Suprapubic skin (tissue), 4 donors: ENCODE measurements around the gene THG1L. TPM values are rescaled to one million over a fixed set of nuclear protein-coding genes. Genes with fewer than 3 reads are reported as not detected.

Source experiments
- DNase-seq, 2 donors: peaks; one replicate each; pipeline ENCODE4 v3.0.0-alpha.2; 2019; ENCODE audit warnings: low spot score in 2 of 2
- H3K27ac ChIP-seq: fragments of 200-600 bp; sonication (generic); one replicate; pipeline ENCODE4 v1.5.1; 2019
- H3K27me3 ChIP-seq: fragments of 200-600 bp; sonication (generic); one replicate; pipeline ENCODE4 v1.5.1; 2019
- H3K36me3 ChIP-seq: fragments of 200-600 bp; sonication (generic); one replicate; pipeline ENCODE4 v1.5.1; 2019
- H3K4me1 ChIP-seq: fragments of 200-600 bp; sonication (generic); one replicate; pipeline ENCODE4 v1.5.1; 2019
- H3K4me3 ChIP-seq: fragments of 200-600 bp; sonication (generic); one replicate; pipeline ENCODE4 v1.5.1; 2019; ENCODE audit warnings: mild to moderate bottlenecking
- H3K9me3 ChIP-seq: fragments of 200-600 bp; sonication (generic); one replicate; pipeline ENCODE4 v1.5.1; 2019
- EP300 ChIP-seq: sonication (generic); formaldehyde crosslinking; IDR thresholded peaks from one replicate; pipeline ENCODE4 v1.6.1; 2017; ENCODE audit warnings: antibody characterized with exemption
- POLR2A ChIP-seq, 2 donors: fragments of 450-650 bp; IDR thresholded peaks; one replicate each; pipeline ENCODE4 v1.6.1; 2017; ENCODE audit warnings: antibody characterized with exemption in 2 of 2, mild to moderate bottlenecking in 2 of 2, moderate library complexity in 2 of 2
- POLR2AphosphoS5 ChIP-seq, 3 donors: sonication (generic); formaldehyde crosslinking; IDR thresholded peaks; one replicate each; pipeline ENCODE4 v1.6.1; 2017; ENCODE audit warnings: antibody characterized with exemption in 3 of 3
- WGBS: methylation state at CpG from one replicate; pipeline ENCODE4 v1.1.5; 2018; 5-methylcytosine and 5-hydroxymethylcytosine counted together
- total RNA-seq, 4 donors: library from RNA; depleted of rRNA; stranded (reverse); fragments of >200 nt; gene quantifications; one replicate each; pipeline ENCODE4 v1.1.0, GENCODE V29; 2016
- TF ChIP-seq, protein P1 (sequence below), 2 donors: fragments of 200-600 bp in 1 of 2; fragments of 450-650 bp in 1 of 2; sonication (generic) in 1 of 2; IDR thresholded peaks; one replicate each; pipeline ENCODE4 v1.5.1; 2016 to 2019; ENCODE audit warnings: antibody characterized with exemption in 2 of 2, mild to moderate bottlenecking in 1 of 2, moderate library complexity in 1 of 2

THG1L gene
- total RNA-seq, 4 donors from 2014 or later = 5.1 to 14.5 (median 11.0) TPM

GRCh38 chr5:157758706-157759105 lies 27.5 kb downstream of the THG1L start:
- DNase-seq = no peak
- Histone ChIP-seq H3K9me3 (no peaks in the 10 kb centered on the region), H3K27ac (no peak overlapping the region), H3K36me3 (peaks cover 26% of the 10 kb centered on the region), H3K27me3 (no peaks in the 10 kb centered on the region), H3K4me3 (no peak overlapping the region), H3K4me1 (peaks cover 3% of the 10 kb centered on the region)
- 94% methylated on average over 1 of the region's 1 CpG for WGBS
- TF ChIP-seq POLR2A (IDR thresholded peaks at IDR 0.05) (no peak), EP300 (no peak), POLR2AphosphoS5 (IDR thresholded peaks at IDR 0.05) (no peak)
- TF ChIP-seq, protein P1, sequence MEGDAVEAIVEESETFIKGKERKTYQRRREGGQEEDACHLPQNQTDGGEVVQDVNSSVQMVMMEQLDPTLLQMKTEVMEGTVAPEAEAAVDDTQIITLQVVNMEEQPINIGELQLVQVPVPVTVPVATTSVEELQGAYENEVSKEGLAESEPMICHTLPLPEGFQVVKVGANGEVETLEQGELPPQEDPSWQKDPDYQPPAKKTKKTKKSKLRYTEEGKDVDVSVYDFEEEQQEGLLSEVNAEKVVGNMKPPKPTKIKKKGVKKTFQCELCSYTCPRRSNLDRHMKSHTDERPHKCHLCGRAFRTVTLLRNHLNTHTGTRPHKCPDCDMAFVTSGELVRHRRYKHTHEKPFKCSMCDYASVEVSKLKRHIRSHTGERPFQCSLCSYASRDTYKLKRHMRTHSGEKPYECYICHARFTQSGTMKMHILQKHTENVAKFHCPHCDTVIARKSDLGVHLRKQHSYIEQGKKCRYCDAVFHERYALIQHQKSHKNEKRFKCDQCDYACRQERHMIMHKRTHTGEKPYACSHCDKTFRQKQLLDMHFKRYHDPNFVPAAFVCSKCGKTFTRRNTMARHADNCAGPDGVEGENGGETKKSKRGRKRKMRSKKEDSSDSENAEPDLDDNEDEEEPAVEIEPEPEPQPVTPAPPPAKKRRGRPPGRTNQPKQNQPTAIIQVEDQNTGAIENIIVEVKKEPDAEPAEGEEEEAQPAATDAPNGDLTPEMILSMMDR (IDR thresholded peaks at IDR 0.05) = no peak

GRCh38 chr5:157761690-157762621 lies 30.7 kb downstream of the THG1L start:
- Histone ChIP-seq H3K27me3 (no peaks in the 10 kb centered on the region), H3K27ac (no peak overlapping the region), H3K4me3 (no peak overlapping the region), H3K9me3 (no peaks in the 10 kb centered on the region), H3K4me1 (peaks cover 3% of the 10 kb centered on the region), H3K36me3 (no peaks in the 10 kb centered on the region)
- TF ChIP-seq POLR2A (IDR thresholded peaks at IDR 0.05) = no peak
- no peak for TF ChIP-seq EP300
- TF ChIP-seq POLR2AphosphoS5 (IDR thresholded peaks at IDR 0.05) = no peak
- TF ChIP-seq, protein P1 (IDR thresholded peaks at IDR 0.05) = peak; percentile 58 to 72
- DNase-seq = no peak
- WGBS = 40% methylated on average over 10 of the region's 10 CpGs

DNA sequence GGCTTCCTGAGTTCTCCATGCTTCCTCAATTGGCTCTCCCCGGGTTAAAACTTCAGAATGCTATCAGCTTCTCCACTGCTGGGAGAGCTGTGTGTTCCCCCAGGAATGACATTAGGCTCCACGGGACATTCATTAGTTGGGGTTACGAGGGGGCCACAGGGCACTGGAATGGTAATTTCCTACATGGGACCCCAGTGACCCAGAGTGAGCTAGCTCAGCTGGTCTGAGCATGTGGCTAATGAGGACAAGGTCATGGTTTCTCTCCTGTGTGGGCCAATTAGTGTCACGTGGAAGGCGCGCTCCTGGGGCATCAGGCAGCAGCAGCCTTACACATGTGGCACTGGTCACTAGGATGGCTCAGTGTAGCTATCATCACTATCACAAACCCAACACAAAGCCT lies 33.3 kb downstream of the THG1L start:
- 91% methylated on average over 6 of the region's 6 CpGs for WGBS
- no peaks in the 10 kb centered on the region for H3K9me3 ChIP-seq
- no peak overlapping the region for H3K4me3 ChIP-seq

GRCh38 chr5:157766442-157766841 lies 35.2 kb downstream of the THG1L start:
- DNase-seq = no peak
- Histone ChIP-seq H3K4me3 (no peak overlapping the region), H3K36me3 (no peaks in the 10 kb centered on the region), H3K4me1 (peaks cover 13% of the 10 kb centered on the region), H3K27ac (no peak overlapping the region), H3K9me3 (no peaks in the 10 kb centered on the region), H3K27me3 (no peaks in the 10 kb centered on the region)
- TF ChIP-seq EP300 (no peak), POLR2AphosphoS5 (IDR thresholded peaks at IDR 0.05) (no peak), POLR2A (IDR thresholded peaks at IDR 0.05) (no peak)
- TF ChIP-seq, protein P1 (IDR thresholded peaks at IDR 0.05) = no peak
- 93% methylated on average over 7 of the region's 7 CpGs for WGBS

More for the DNA sequence above, 33.3 kb downstream of the THG1L start:
- TF ChIP-seq, protein P1 (IDR thresholded peaks at IDR 0.05) = no peak
- TF ChIP-seq POLR2AphosphoS5 (IDR thresholded peaks at IDR 0.05) (no peak), EP300 (no peak), POLR2A (IDR thresholded peaks at IDR 0.05) (no peak)
- Histone ChIP-seq H3K27me3 (no peaks in the 10 kb centered on the region), H3K4me1 (peaks cover 13% of the 10 kb centered on the region), H3K27ac (no peak overlapping the region), H3K36me3 (no peaks in the 10 kb centered on the region)
- no peak for DNase-seq

DNA sequence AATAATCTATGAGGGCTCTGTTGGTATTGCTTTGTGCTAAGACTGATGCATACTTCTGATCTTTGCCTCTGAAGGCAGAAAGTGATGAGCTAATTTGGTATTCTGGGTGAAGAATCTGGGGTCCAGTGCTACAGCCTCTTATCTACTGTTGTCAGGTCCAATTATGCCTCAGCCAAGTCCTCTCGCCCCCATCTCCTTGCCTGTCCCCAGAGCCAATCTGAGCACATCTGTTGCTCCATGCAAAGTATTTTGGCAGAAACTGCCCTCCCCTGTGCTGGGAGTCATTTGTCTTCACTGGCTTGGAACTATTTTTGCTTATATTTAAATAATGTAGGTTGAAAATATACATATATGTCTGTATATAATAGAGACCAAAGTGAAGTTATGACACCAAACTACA lies 35.7 kb downstream of the THG1L start:
- Histone ChIP-seq H3K27me3 (no peaks in the 10 kb centered on the region), H3K4me3 (no peak overlapping the region), H3K36me3 (no peaks in the 10 kb centered on the region), H3K27ac (no peak overlapping the region), H3K9me3 (no peaks in the 10 kb centered on the region), H3K4me1 (peaks cover 13% of the 10 kb centered on the region)
- no peak for TF ChIP-seq POLR2AphosphoS5 (IDR thresholded peaks at IDR 0.05)
- TF ChIP-seq POLR2A (IDR thresholded peaks at IDR 0.05) = no peak
- TF ChIP-seq, protein P1 (IDR thresholded peaks at IDR 0.05) = no peak
- no peak for TF ChIP-seq EP300
- WGBS = 85% methylated on average over 1 of the region's 1 CpG
- no peak for DNase-seq
